Nephron progenitor cell (in vitro differentiated cells): ENCODE results near the gene CPM.
"Not testable (repeated sequence)": the region's sequence is repeated elsewhere in the genome, so short reads cannot be mapped to it uniquely, and the experiment has no call there.

ENCODE experiments used
- DNase-seq: peaks from one replicate; pipeline ENCODE4 v3.0.0; 2021
- H3K27ac Mint-ChIP-seq: 2 replicates; pipeline ENCODE4 v1.8.0; 2021; ENCODE audit warnings: mild to moderate bottlenecking, moderate library complexity, mixed read lengths
- H3K27me3 Mint-ChIP-seq: 2 replicates; pipeline ENCODE4 v1.8.0; 2021; ENCODE audit warnings: mild to moderate bottlenecking, low read depth, mixed read lengths; ENCODE audit not compliant: poor library complexity
- H3K36me3 Mint-ChIP-seq: 2 replicates; pipeline ENCODE4 v1.8.0; 2021; ENCODE audit warnings: low read depth, mixed read lengths
- H3K4me1 Mint-ChIP-seq: 2 replicates; pipeline ENCODE4 v1.8.0; 2021; ENCODE audit warnings: mixed read lengths
- H3K4me3 Mint-ChIP-seq: 2 replicates; pipeline ENCODE4 v1.8.0; 2021; ENCODE audit warnings: mild to moderate bottlenecking, moderate library complexity, mixed read lengths
- H3K9me3 Mint-ChIP-seq: 2 replicates; pipeline ENCODE4 v1.8.0; 2021; ENCODE audit warnings: mild to moderate bottlenecking, moderate library complexity, mixed read lengths
- TF ChIP-seq, protein P1 (sequence below): fragments of 200-600 bp; sonication (generic); IDR thresholded peaks from 2 replicates; pipeline ENCODE4 v1.5.0; 2021; ENCODE audit warnings: antibody characterized with exemption

Gene CPM

DNA sequence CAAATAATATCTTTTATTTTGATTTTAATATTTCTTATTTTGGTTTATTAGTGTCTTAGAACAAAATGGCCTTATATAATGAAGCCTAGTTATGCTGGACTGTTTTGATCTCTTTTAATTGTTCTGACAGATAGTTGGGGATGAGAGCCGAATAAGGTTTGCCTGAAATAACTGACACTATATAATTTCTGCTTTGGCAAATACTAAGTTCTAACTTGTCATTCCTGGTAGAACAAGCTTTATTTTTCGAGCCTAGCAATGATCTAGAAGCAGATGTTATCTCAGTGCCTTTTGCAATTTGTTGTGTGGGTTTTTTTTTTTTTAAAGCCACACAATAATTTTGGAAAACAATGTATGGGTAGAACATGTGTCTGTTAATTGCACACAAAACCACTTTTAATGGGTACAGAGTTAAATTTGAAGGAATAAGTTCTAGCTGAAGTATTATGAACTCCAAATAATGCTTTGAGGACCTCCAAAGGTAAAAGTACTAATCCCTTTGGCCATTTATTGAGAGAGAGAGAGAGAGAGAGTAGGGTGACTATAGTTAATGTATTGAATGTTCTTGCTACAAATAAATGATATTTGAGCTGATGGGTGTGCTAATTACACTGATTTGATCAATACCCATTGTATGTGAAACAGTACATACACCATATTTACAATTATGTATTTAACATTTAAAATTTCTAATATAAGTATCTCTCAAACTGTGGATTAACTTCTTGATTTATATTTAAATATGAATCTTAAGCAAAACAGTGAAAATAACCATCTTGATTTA is 90.0 kb downstream of the CPM start:
- peaks cover 65% of the 10 kb centered on the region for H3K36me3 Mint-ChIP-seq
- H3K4me1 Mint-ChIP-seq = no peaks in the 10 kb centered on the region
- H3K4me3 Mint-ChIP-seq = no peak overlapping the region
- TF ChIP-seq, protein P1, sequence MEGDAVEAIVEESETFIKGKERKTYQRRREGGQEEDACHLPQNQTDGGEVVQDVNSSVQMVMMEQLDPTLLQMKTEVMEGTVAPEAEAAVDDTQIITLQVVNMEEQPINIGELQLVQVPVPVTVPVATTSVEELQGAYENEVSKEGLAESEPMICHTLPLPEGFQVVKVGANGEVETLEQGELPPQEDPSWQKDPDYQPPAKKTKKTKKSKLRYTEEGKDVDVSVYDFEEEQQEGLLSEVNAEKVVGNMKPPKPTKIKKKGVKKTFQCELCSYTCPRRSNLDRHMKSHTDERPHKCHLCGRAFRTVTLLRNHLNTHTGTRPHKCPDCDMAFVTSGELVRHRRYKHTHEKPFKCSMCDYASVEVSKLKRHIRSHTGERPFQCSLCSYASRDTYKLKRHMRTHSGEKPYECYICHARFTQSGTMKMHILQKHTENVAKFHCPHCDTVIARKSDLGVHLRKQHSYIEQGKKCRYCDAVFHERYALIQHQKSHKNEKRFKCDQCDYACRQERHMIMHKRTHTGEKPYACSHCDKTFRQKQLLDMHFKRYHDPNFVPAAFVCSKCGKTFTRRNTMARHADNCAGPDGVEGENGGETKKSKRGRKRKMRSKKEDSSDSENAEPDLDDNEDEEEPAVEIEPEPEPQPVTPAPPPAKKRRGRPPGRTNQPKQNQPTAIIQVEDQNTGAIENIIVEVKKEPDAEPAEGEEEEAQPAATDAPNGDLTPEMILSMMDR = no peak
- H3K27me3 Mint-ChIP-seq = no peaks in the 10 kb centered on the region
- H3K27ac Mint-ChIP-seq = no peak overlapping the region
- DNase-seq = no peak
- no peaks in the 10 kb centered on the region for H3K9me3 Mint-ChIP-seq

- Mint-ChIP-seq H3K27ac (no peak overlapping the region), H3K4me1 (no peaks in the 10 kb centered on the region), H3K36me3 (peaks cover 71% of the 10 kb centered on the region), H3K9me3 (no peaks in the 10 kb centered on the region), H3K27me3 (no peaks in the 10 kb centered on the region), H3K4me3 (no peak overlapping the region)
- DNase-seq = no peak
- TF ChIP-seq, protein P1 = no peak
Observed at GRCh38 chr12:68842123-68842522, 90.8 kb downstream of the CPM start.

DNA sequence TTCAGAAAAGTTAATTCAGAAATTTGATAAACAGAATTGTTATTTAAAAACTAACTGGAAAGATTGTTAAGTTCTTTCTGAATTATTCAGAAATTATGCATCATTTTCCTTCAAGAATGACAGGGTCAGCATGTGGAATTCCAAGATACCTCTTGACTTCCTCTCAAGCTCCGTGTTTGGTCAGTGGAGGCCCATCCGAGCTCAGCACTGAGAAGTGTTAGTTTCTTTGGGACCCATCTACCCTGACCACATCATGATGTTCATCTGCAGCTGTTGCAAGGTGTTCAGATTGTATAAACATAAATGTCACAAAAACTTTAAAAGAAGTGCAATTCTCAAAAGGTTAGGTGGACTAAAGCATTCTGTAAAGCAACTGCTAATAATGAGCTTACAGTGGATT is 91.3 kb downstream of the CPM start:
- H3K4me1 Mint-ChIP-seq = no peaks in the 10 kb centered on the region
- DNase-seq = no peak
- H3K27me3 Mint-ChIP-seq = no peaks in the 10 kb centered on the region
- TF ChIP-seq, protein P1 = no peak
- peaks cover 74% of the 10 kb centered on the region for H3K36me3 Mint-ChIP-seq
- no peak overlapping the region for H3K4me3 Mint-ChIP-seq
- no peak overlapping the region for H3K27ac Mint-ChIP-seq
- H3K9me3 Mint-ChIP-seq = no peaks in the 10 kb centered on the region

GRCh38 chr12:68841175-68841574 is 91.8 kb downstream of the CPM start:
- H3K36me3 Mint-ChIP-seq = peaks cover 79% of the 10 kb centered on the region
- not testable (repeated sequence) for H3K27me3 Mint-ChIP-seq, H3K4me1 Mint-ChIP-seq, H3K9me3 Mint-ChIP-seq, DNase-seq, H3K27ac Mint-ChIP-seq, H3K4me3 Mint-ChIP-seq

DNA sequence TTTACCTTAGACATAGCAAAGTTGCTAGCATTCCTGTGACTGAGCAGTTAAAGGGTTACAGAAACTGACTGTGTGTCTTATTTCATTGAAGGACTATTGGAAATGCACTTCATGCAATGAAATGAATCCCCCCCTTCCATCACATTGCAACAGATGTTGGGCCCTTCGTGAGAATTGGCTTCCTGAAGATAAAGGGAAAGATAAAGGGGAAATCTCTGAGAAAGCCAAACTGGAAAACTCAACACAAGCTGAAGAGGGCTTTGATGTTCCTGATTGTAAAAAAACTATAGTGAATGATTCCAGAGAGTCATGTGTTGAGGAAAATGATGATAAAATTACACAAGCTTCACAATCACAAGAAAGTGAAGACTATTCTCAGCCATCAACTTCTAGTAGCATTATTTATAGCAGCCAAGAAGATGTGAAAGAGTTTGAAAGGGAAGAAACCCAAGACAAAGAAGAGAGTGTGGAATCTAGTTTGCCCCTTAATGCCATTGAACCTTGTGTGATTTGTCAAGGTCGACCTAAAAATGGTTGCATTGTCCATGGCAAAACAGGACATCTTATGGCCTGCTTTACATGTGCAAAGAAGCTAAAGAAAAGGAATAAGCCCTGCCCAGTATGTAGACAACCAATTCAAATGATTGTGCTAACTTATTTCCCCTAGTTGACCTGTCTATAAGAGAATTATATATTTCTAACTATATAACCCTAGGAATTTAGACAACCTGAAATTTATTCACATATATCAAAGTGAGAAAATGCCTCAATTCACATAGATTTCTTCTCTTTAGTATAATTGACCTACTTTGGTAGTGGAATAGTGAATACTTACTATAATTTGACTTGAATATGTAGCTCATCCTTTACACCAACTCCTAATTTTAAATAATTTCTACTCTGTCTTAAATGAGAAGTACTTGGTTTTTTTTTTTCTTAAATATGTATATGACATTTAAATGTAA is 93.5 kb downstream of the CPM start:
- peaks cover 17% of the 10 kb centered on the region for H3K4me1 Mint-ChIP-seq
- TF ChIP-seq, protein P1 = no peak
- DNase-seq = no peak
- peaks cover 5% of the 10 kb centered on the region for H3K27me3 Mint-ChIP-seq
- H3K27ac Mint-ChIP-seq = no peak overlapping the region
- H3K36me3 Mint-ChIP-seq = peaks cover 85% of the 10 kb centered on the region
- no peak overlapping the region for H3K4me3 Mint-ChIP-seq
- H3K9me3 Mint-ChIP-seq = no peaks in the 10 kb centered on the region
